Suprapubic skin (tissue), 4 donors: ENCODE measurements around the gene MYZAP. TPM values are rescaled to one million over a fixed set of nuclear protein-coding genes. Genes with fewer than 3 reads are reported as not detected.

ENCODE experiments used
- DNase-seq, 2 donors: peaks; one replicate each; pipeline ENCODE4 v3.0.0-alpha.2; 2019; ENCODE audit warnings: low spot score in 2 of 2
- H3K27ac ChIP-seq: fragments of 200-600 bp; sonication (generic); one replicate; pipeline ENCODE4 v1.5.1; 2019
- H3K27me3 ChIP-seq: fragments of 200-600 bp; sonication (generic); one replicate; pipeline ENCODE4 v1.5.1; 2019
- H3K36me3 ChIP-seq: fragments of 200-600 bp; sonication (generic); one replicate; pipeline ENCODE4 v1.5.1; 2019
- H3K4me1 ChIP-seq: fragments of 200-600 bp; sonication (generic); one replicate; pipeline ENCODE4 v1.5.1; 2019
- H3K4me3 ChIP-seq: fragments of 200-600 bp; sonication (generic); one replicate; pipeline ENCODE4 v1.5.1; 2019; ENCODE audit warnings: mild to moderate bottlenecking
- H3K9me3 ChIP-seq: fragments of 200-600 bp; sonication (generic); one replicate; pipeline ENCODE4 v1.5.1; 2019
- CTCF ChIP-seq, 2 donors: fragments of 200-600 bp in 1 of 2; fragments of 450-650 bp in 1 of 2; sonication (generic) in 1 of 2; IDR thresholded peaks; one replicate each; pipeline ENCODE4 v1.5.1; 2016 to 2019; ENCODE audit warnings: antibody characterized with exemption in 2 of 2, mild to moderate bottlenecking in 1 of 2, moderate library complexity in 1 of 2
- EP300 ChIP-seq: sonication (generic); formaldehyde crosslinking; IDR thresholded peaks from one replicate; pipeline ENCODE4 v1.6.1; 2017; ENCODE audit warnings: antibody characterized with exemption
- POLR2A ChIP-seq, 2 donors: fragments of 450-650 bp; IDR thresholded peaks; one replicate each; pipeline ENCODE4 v1.6.1; 2017; ENCODE audit warnings: antibody characterized with exemption in 2 of 2, mild to moderate bottlenecking in 2 of 2, moderate library complexity in 2 of 2
- POLR2AphosphoS5 ChIP-seq, 3 donors: sonication (generic); formaldehyde crosslinking; IDR thresholded peaks; one replicate each; pipeline ENCODE4 v1.6.1; 2017; ENCODE audit warnings: antibody characterized with exemption in 3 of 3
- WGBS: methylation state at CpG from one replicate; pipeline ENCODE4 v1.1.5; 2018; 5-methylcytosine and 5-hydroxymethylcytosine counted together
- total RNA-seq, 4 donors: library from RNA; depleted of rRNA; stranded (reverse); fragments of >200 nt; gene quantifications; one replicate each; pipeline ENCODE4 v1.1.0, GENCODE V29; 2016

Gene MYZAP
- total RNA-seq, 4 donors from 2014 or later = 8.6 to 14.9 (median 11.6) TPM

- Histone ChIP-seq H3K4me3 (no peak overlapping the region), H3K36me3 (no peaks in the 10 kb centered on the region), H3K27ac (no peak overlapping the region), H3K4me1 (peaks cover 10% of the 10 kb centered on the region), H3K27me3 (no peaks in the 10 kb centered on the region), H3K9me3 (no peaks in the 10 kb centered on the region)
- no peak for TF ChIP-seq CTCF (IDR thresholded peaks at IDR 0.05)
- TF ChIP-seq EP300 = no peak
- no peak for TF ChIP-seq POLR2A (IDR thresholded peaks at IDR 0.05)
- no peak for TF ChIP-seq POLR2AphosphoS5 (IDR thresholded peaks at IDR 0.05)
- WGBS = 94% methylated on average over 8 of the region's 8 CpGs
- no peak for DNase-seq
Observed at GRCh38 chr15:57728436-57728835, 136.7 kb downstream of the MYZAP start.

GRCh38 chr15:57730876-57731275 is 139.2 kb downstream of the MYZAP start:
- 88% methylated on average over 4 of the region's 5 CpGs for WGBS
- Histone ChIP-seq H3K36me3 (no peaks in the 10 kb centered on the region), H3K4me3 (no peak overlapping the region), H3K27me3 (no peaks in the 10 kb centered on the region), H3K4me1 (peaks cover 10% of the 10 kb centered on the region), H3K27ac (no peak overlapping the region), H3K9me3 (no peaks in the 10 kb centered on the region)
- no peak for DNase-seq
- TF ChIP-seq EP300 = no peak
- no peak for TF ChIP-seq CTCF (IDR thresholded peaks at IDR 0.05)
- TF ChIP-seq POLR2A (IDR thresholded peaks at IDR 0.05) = no peak
- no peak for TF ChIP-seq POLR2AphosphoS5 (IDR thresholded peaks at IDR 0.05)

- WGBS = 43% methylated on average over 6 of the region's 6 CpGs
- H3K27ac ChIP-seq = no peak overlapping the region
- H3K4me1 ChIP-seq = peaks cover 10% of the 10 kb centered on the region
- TF ChIP-seq POLR2A (IDR thresholded peaks at IDR 0.05) (no peak), EP300 (no peak), POLR2AphosphoS5 (IDR thresholded peaks at IDR 0.05) (no peak), CTCF (IDR thresholded peaks at IDR 0.05) (no peak)
- H3K36me3 ChIP-seq = no peaks in the 10 kb centered on the region
- no peaks in the 10 kb centered on the region for H3K9me3 ChIP-seq
- no peak for DNase-seq
- no peaks in the 10 kb centered on the region for H3K27me3 ChIP-seq
- H3K4me3 ChIP-seq = no peak overlapping the region
Observed at GRCh38 chr15:57731530-57732103, 139.9 kb downstream of the MYZAP start.

- WGBS = 58% methylated on average over 12 of the region's 12 CpGs
- Histone ChIP-seq H3K4me3 (no peak overlapping the region), H3K4me1 (peaks cover 5% of the 10 kb centered on the region), H3K27ac (no peak overlapping the region), H3K27me3 (no peaks in the 10 kb centered on the region), H3K9me3 (no peaks in the 10 kb centered on the region), H3K36me3 (no peaks in the 10 kb centered on the region)
- DNase-seq = no peak
- TF ChIP-seq CTCF (IDR thresholded peaks at IDR 0.05) (peak; percentile 45 to 76), POLR2AphosphoS5 (IDR thresholded peaks at IDR 0.05) (no peak), POLR2A (IDR thresholded peaks at IDR 0.05) (no peak)
Observed at GRCh38 chr15:57732526-57733331, 141.0 kb downstream of the MYZAP start.

- Histone ChIP-seq H3K27ac (no peak overlapping the region), H3K36me3 (no peaks in the 10 kb centered on the region), H3K4me1 (no peaks in the 10 kb centered on the region), H3K27me3 (no peaks in the 10 kb centered on the region), H3K4me3 (no peak overlapping the region), H3K9me3 (no peaks in the 10 kb centered on the region)
- TF ChIP-seq EP300 (no peak), CTCF (IDR thresholded peaks at IDR 0.05) (no peak), POLR2AphosphoS5 (IDR thresholded peaks at IDR 0.05) (no peak), POLR2A (IDR thresholded peaks at IDR 0.05) (no peak)
- WGBS = 66% methylated on average over 2 of the region's 2 CpGs
- DNase-seq = no peak
Observed at GRCh38 chr15:57734860-57735259, 143.2 kb downstream of the MYZAP start.
